Measurements from ENCODE around the gene TBC1D4.
"Not testable (repeated sequence)": the region's sequence is repeated elsewhere in the genome, so short reads cannot be mapped to it uniquely, and the experiment has no call there.

TBC1D4 gene

DNA sequence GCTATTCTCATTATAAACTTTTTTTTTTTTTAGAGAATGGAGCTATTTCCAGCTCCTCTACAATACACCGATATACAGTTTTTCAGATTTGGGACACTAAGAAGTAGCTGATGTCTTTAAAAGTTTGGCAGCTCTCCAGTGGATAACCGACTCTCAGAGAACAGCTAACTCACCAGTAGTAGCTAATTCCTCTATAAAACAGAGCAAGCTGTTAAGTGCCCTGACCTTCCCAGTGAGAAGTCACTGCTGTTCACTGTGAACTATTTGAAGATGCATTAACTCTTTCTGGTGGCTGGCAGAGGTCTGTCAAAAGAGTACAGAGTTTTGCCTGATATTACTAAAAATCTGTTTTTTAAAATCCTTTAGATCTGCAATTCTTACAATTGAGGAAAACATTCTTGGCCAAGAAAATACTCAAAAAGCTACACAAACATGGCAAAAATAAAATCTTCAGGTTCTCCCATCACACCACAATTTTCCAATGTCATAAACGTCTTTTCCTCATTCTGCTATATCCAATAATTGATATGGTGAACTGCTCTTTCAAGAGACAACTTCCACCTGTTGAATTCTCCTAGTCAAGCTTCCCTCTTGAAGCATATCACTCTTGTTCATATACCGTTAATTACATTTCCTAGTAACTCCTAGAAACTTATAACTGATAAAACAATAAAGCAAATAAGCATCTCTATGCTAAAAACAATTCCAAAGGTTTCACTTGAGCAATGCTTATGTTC, 44.2 kb downstream of the TBC1D4 start:
- H3K9me3 ChIP-seq (replicated peaks; ENCODE audit: insufficient read depth, low read length): no peaks in the 10 kb centered on the region
- H3K9me2 ChIP-seq (replicated peaks; ENCODE audit: insufficient read depth, low read length): no peaks in the 10 kb centered on the region
- H3K9ac ChIP-seq (ENCODE audit: low read length): no peak overlapping the region
- no peaks in the 10 kb centered on the region for H3K4me1 ChIP-seq (ENCODE audit: low read length)
- H3K36me3 ChIP-seq (replicated peaks; ENCODE audit: insufficient read depth, low read length): no peaks in the 10 kb centered on the region
- H3K4me2 ChIP-seq (ENCODE audit: low read depth, low read length): no peak overlapping the region
- no peak for DNase-seq
- H2AFZ ChIP-seq (ENCODE audit: low read length): no peak overlapping the region
- TF ChIP-seq EZH2phosphoT487 (IDR thresholded peaks at IDR 0.05; ENCODE audit: low read length): no peak
- TF ChIP-seq EZH2 (optimal IDR thresholded peaks at IDR 0.05; ENCODE audit: low read depth, low read length): no peak
- TF ChIP-seq, protein P1, sequence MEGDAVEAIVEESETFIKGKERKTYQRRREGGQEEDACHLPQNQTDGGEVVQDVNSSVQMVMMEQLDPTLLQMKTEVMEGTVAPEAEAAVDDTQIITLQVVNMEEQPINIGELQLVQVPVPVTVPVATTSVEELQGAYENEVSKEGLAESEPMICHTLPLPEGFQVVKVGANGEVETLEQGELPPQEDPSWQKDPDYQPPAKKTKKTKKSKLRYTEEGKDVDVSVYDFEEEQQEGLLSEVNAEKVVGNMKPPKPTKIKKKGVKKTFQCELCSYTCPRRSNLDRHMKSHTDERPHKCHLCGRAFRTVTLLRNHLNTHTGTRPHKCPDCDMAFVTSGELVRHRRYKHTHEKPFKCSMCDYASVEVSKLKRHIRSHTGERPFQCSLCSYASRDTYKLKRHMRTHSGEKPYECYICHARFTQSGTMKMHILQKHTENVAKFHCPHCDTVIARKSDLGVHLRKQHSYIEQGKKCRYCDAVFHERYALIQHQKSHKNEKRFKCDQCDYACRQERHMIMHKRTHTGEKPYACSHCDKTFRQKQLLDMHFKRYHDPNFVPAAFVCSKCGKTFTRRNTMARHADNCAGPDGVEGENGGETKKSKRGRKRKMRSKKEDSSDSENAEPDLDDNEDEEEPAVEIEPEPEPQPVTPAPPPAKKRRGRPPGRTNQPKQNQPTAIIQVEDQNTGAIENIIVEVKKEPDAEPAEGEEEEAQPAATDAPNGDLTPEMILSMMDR (IDR thresholded peaks at IDR 0.05; ENCODE audit: low read length): no peak
- H3K4me3 ChIP-seq (ENCODE audit: low read length): no peak overlapping the region
- no peaks in the 10 kb centered on the region for H3K27me3 ChIP-seq (replicated peaks; ENCODE audit: insufficient read depth, low read length)
- no peak overlapping the region for H3K27ac ChIP-seq (ENCODE audit: low read length)
- no peaks in the 10 kb centered on the region for H3K79me2 ChIP-seq (ENCODE audit: low read length)
- no peaks in the 10 kb centered on the region for H4K20me1 ChIP-seq (ENCODE audit: insufficient read depth, low read length)
- H3F3A ChIP-seq (ENCODE audit: insufficient read depth, low read length): no peaks in the 10 kb centered on the region

DNA sequence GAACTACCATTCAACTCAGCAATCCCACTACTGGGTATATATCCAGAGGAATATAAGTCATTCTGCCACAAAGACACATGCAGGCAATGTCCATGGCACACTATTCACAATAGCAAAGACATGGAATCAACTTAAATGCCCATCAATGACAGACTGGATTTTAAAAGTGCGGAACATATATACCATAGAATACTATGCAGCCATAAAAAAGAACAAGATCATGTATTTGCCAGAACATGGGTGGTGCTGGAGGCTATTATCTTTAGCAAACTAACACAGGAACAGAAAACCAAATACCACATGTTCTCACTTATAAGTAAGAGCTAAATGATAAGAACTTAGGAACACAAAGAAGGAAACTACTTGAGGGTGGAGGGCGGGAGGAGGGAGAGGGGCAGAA, 47.8 kb downstream of the TBC1D4 start:
- H4K20me1 ChIP-seq (ENCODE audit: insufficient read depth, low read length); H3K27ac ChIP-seq (ENCODE audit: low read length); H3K27me3 ChIP-seq (replicated peaks; ENCODE audit: insufficient read depth, low read length); DNase-seq; H3K4me1 ChIP-seq (ENCODE audit: low read length); H3F3A ChIP-seq (ENCODE audit: insufficient read depth, low read length); H3K79me2 ChIP-seq (ENCODE audit: low read length); H2AFZ ChIP-seq (ENCODE audit: low read length); H3K4me2 ChIP-seq (ENCODE audit: low read depth, low read length); H3K9ac ChIP-seq (ENCODE audit: low read length); H3K9me2 ChIP-seq (replicated peaks; ENCODE audit: insufficient read depth, low read length); H3K36me3 ChIP-seq (replicated peaks; ENCODE audit: insufficient read depth, low read length); H3K9me3 ChIP-seq (replicated peaks; ENCODE audit: insufficient read depth, low read length); H3K4me3 ChIP-seq (ENCODE audit: low read length): not testable (repeated sequence)

DNA sequence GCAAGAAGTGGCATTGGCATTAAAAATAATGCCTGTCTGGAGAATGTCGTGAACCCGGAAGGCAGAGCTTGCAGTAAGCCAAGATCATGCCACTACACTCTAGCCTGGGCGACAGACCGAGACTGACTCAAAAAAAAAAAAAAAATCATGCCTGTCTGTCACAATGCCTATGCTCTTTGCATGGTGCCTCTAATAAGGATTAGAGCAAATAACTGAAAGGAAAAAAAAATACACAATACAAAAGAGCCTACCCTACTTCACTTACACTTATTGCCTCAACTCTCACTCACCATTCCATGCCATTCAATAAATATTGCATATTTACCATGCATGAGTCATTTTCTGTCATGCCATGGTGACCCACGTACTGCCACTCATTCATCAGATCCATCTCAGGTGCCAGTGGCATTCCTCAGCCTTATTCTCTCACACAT, 49.1 kb downstream of the TBC1D4 start:
- no peak for DNase-seq
- Histone ChIP-seq H3K9ac (ENCODE audit: low read length) (no peak overlapping the region), H3K27me3 (replicated peaks; ENCODE audit: insufficient read depth, low read length) (no peaks in the 10 kb centered on the region), H3K79me2 (ENCODE audit: low read length) (no peaks in the 10 kb centered on the region), H3K9me3 (replicated peaks; ENCODE audit: insufficient read depth, low read length) (no peaks in the 10 kb centered on the region), H3F3A (ENCODE audit: insufficient read depth, low read length) (no peaks in the 10 kb centered on the region), H2AFZ (ENCODE audit: low read length) (no peak overlapping the region), H3K36me3 (replicated peaks; ENCODE audit: insufficient read depth, low read length) (no peaks in the 10 kb centered on the region), H3K4me2 (ENCODE audit: low read depth, low read length) (no peak overlapping the region), H4K20me1 (ENCODE audit: insufficient read depth, low read length) (no peaks in the 10 kb centered on the region), H3K9me2 (replicated peaks; ENCODE audit: insufficient read depth, low read length) (no peaks in the 10 kb centered on the region), H3K4me1 (ENCODE audit: low read length) (no peaks in the 10 kb centered on the region), H3K4me3 (ENCODE audit: low read length) (no peak overlapping the region), H3K27ac (ENCODE audit: low read length) (no peak overlapping the region)
- TF ChIP-seq, protein P1 (IDR thresholded peaks at IDR 0.05; ENCODE audit: low read length): no peak
- no peak for TF ChIP-seq EZH2phosphoT487 (IDR thresholded peaks at IDR 0.05; ENCODE audit: low read length)
- TF ChIP-seq EZH2 (optimal IDR thresholded peaks at IDR 0.05; ENCODE audit: low read depth, low read length): no peak

DNA sequence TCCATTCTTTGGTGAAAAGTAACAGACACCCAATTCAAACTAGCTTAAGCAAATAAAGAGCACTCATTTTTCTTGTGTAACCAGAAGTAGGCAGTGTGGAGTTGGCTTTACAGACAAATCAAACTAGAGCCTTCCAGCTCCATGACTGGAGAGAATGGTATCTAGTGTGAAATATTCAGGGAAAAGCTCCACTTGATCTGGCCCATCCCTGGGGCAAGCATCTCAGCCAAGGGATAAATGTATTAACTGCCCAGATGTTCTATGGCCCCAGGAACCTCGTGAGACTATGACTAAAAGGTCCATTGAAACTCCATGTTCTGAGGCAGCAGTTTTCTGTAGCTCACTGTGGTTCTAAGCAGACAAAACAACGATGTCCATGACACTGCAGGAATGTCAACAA, 49.9 kb downstream of the TBC1D4 start:
- Histone ChIP-seq H3K4me2 (ENCODE audit: low read depth, low read length) (no peak overlapping the region), H3K36me3 (replicated peaks; ENCODE audit: insufficient read depth, low read length) (no peaks in the 10 kb centered on the region), H3K4me1 (ENCODE audit: low read length) (no peaks in the 10 kb centered on the region), H3K9me2 (replicated peaks; ENCODE audit: insufficient read depth, low read length) (no peaks in the 10 kb centered on the region), H3K27me3 (replicated peaks; ENCODE audit: insufficient read depth, low read length) (no peaks in the 10 kb centered on the region), H3F3A (ENCODE audit: insufficient read depth, low read length) (no peaks in the 10 kb centered on the region), H2AFZ (ENCODE audit: low read length) (no peak overlapping the region), H3K4me3 (ENCODE audit: low read length) (no peak overlapping the region), H3K79me2 (ENCODE audit: low read length) (no peaks in the 10 kb centered on the region), H4K20me1 (ENCODE audit: insufficient read depth, low read length) (no peaks in the 10 kb centered on the region), H3K9ac (ENCODE audit: low read length) (no peak overlapping the region), H3K27ac (ENCODE audit: low read length) (no peak overlapping the region), H3K9me3 (replicated peaks; ENCODE audit: insufficient read depth, low read length) (no peaks in the 10 kb centered on the region)
- DNase-seq: no peak
- no peak for TF ChIP-seq EZH2phosphoT487 (IDR thresholded peaks at IDR 0.05; ENCODE audit: low read length)
- no peak for TF ChIP-seq EZH2 (optimal IDR thresholded peaks at IDR 0.05; ENCODE audit: low read depth, low read length)
- TF ChIP-seq, protein P1 (IDR thresholded peaks at IDR 0.05; ENCODE audit: low read length): no peak
